Body of pancreas (tissue), 4 donors: ENCODE results near the gene ADPGK.

Source experiments
- CTCF ChIP-seq, 7 experiments: fragments of 450-650 bp in 4 of 7; fragments of 200-600 bp in 3 of 7; sonication (generic) in 3 of 7; IDR thresholded peaks; one replicate each; pipeline ENCODE4 v1.5.1; 2016 to 2019; ENCODE audit warnings: antibody characterized with exemption in 7 of 7
- POLR2A ChIP-seq, 3 donors: fragments of 450-650 bp; IDR thresholded peaks; one replicate each; pipeline ENCODE4 v1.6.1; 2016; ENCODE audit warnings: antibody characterized with exemption in 3 of 3, mild to moderate bottlenecking in 2 of 3

- TF ChIP-seq POLR2A (IDR thresholded peaks at IDR 0.05) (no peak), CTCF (IDR thresholded peaks at IDR 0.05) (no peak)
Measured at GRCh38 chr15:72800833-72801481, 17.4 kb upstream of the ADPGK start.
